Esophagus muscularis mucosa (tissue), 4 donors: ENCODE data around the gene ITPA. TPM values are rescaled to one million over a fixed set of nuclear protein-coding genes. Genes with fewer than 3 reads are reported as not detected.
A peak's percentile ranks its signal among the peaks of the same experiment; 100 is the strongest.

Experiments used
- DNase-seq: peaks from one replicate; pipeline ENCODE4 v3.0.0-alpha.2; 2017; ENCODE audit errors: extremely low spot score
- H3K27ac ChIP-seq, 4 donors: fragments of 200-600 bp; sonication (generic); replicated peaks in 1 of 4; 1 replicate in 3 of 4; 2 replicates in 1 of 4; pipeline ENCODE4 v1.5.1; 2016 to 2019; ENCODE audit warnings: mild to moderate bottlenecking in 1 of 4
- H3K27me3 ChIP-seq, 4 donors: fragments of 200-600 bp; sonication (generic); one replicate each; pipeline versions ENCODE4 v1.5.1 to v1.6.0; 2016 to 2019
- H3K36me3 ChIP-seq, 4 donors: fragments of 200-600 bp; sonication (generic); one replicate each; pipeline ENCODE4 v1.5.1; 2016 to 2019
- H3K4me1 ChIP-seq, 4 donors: fragments of 200-600 bp; sonication (generic); one replicate each; pipeline ENCODE4 v1.5.1; 2016 to 2019
- H3K4me3 ChIP-seq, 4 donors: fragments of 200-600 bp; sonication (generic); 1 replicate in 2 of 4; 2 replicates in 2 of 4; pipeline ENCODE4 v1.5.1; 2016 to 2019; ENCODE audit warnings: mild to moderate bottlenecking in 4 of 4, moderate library complexity in 1 of 4
- H3K9me3 ChIP-seq, 4 donors: fragments of 200-600 bp; sonication (generic); 1 replicate in 3 of 4; 2 replicates in 1 of 4; pipeline ENCODE4 v1.5.1; 2016 to 2019
- EP300 ChIP-seq: sonication (generic); formaldehyde crosslinking; IDR thresholded peaks from one replicate; pipeline ENCODE4 v1.6.1; 2017; ENCODE audit warnings: antibody characterized with exemption
- POLR2A ChIP-seq: fragments of 450-650 bp; IDR thresholded peaks from one replicate; pipeline ENCODE4 v1.6.1; 2017; ENCODE audit warnings: antibody characterized with exemption, moderate library complexity, mild to moderate bottlenecking, low read depth
- POLR2AphosphoS5 ChIP-seq, 2 donors: sonication (generic); formaldehyde crosslinking; IDR thresholded peaks; one replicate each; pipeline ENCODE4 v1.6.1; 2017; ENCODE audit warnings: antibody characterized with exemption in 2 of 2
- WGBS: methylation state at CpG from one replicate; pipeline ENCODE4 v1.1.5; 2018; 5-methylcytosine and 5-hydroxymethylcytosine counted together
- intact Hi-C: fragments of 100-400 bp; cut with DNase I; formaldehyde crosslinking; loops from one replicate; pipeline ENCODE4 v1.15.1; 2023
- total RNA-seq, 4 donors: library from RNA; depleted of rRNA; stranded (reverse); fragments of >200 nt; gene quantifications; one replicate each; pipeline versions ENCODE4 v1.1.0 to v1.2.1, GENCODE V29; 2016
- TF ChIP-seq, protein P1 (sequence below), 3 experiments: fragments of 200-600 bp in 2 of 3; fragments of 450-650 bp in 1 of 3; sonication (generic) in 2 of 3; IDR thresholded peaks; one replicate each; pipeline ENCODE4 v1.5.1; 2017 to 2019; ENCODE audit warnings: antibody characterized with exemption in 3 of 3, mild to moderate bottlenecking in 2 of 3, moderate library complexity in 1 of 3

The ITPA gene
- total RNA-seq, 4 donors from 2014 or later = 18.7 to 30.0 (median 27.8) TPM

DNA sequence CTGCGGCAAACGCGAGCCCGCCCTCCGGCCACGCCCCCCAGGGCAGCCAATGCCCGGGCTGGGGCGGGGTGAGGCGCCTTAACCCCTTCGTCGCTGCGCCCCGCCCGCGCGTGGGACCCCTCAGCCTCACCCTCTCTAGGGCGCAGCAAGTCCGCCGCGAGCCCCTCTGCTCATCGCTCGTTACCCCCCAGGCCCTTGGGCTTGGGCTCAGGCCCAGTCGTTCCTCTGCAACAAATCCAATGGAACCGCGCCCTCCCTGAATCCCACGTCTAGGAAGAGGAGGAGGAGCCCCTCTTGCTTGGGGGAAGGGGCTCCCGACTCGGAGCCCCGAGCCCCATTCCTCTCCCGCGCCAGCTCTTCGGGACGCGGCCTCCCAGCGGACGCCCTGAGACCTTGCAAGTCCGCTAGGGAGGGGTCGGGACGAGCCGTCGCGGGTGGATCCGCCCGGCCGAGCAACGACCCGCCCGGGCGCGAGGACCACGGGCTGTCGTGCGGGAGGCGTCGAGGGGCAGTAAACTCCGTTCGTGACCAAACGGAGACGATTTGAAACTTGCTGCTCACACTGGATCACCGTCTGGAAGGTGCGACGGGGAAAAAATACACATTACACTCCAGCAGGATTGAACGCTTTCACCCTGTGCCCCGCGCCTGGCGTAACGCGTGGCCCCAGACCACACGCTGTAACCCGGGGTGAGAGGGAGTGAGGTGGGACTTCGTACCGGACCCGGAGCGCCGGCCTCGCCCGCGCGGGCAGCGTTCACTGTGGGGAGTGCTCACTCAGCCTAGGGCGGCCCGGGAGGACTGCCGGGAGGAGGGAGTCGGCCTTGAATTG lies 35.5 kb upstream of the ITPA start:
- intact Hi-C loops = no loop called here
- Histone ChIP-seq H3K27me3 (peaks cover 0 to 10% (median 0%) of the 10 kb centered on the region in 4 donors), H3K27ac (peak overlapping the region; percentile 78 to 82 (median 80)), H3K9me3 (no peaks in the 10 kb centered on the region), H3K4me1 (peaks cover 13 to 33% (median 30%) of the 10 kb centered on the region in 4 donors), H3K36me3 (no peaks in the 10 kb centered on the region), H3K4me3 (peak overlapping the region; percentile 70 to 87 (median 73))
- WGBS = under 1% methylated on average over 43 of the region's 84 CpGs
- DNase-seq = no peak
- TF ChIP-seq, protein P1, sequence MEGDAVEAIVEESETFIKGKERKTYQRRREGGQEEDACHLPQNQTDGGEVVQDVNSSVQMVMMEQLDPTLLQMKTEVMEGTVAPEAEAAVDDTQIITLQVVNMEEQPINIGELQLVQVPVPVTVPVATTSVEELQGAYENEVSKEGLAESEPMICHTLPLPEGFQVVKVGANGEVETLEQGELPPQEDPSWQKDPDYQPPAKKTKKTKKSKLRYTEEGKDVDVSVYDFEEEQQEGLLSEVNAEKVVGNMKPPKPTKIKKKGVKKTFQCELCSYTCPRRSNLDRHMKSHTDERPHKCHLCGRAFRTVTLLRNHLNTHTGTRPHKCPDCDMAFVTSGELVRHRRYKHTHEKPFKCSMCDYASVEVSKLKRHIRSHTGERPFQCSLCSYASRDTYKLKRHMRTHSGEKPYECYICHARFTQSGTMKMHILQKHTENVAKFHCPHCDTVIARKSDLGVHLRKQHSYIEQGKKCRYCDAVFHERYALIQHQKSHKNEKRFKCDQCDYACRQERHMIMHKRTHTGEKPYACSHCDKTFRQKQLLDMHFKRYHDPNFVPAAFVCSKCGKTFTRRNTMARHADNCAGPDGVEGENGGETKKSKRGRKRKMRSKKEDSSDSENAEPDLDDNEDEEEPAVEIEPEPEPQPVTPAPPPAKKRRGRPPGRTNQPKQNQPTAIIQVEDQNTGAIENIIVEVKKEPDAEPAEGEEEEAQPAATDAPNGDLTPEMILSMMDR (IDR thresholded peaks at IDR 0.05) = peak in 1 of 3 experiments; percentile 35
- no peak for TF ChIP-seq POLR2A
- peak; percentile 52 to 65 for TF ChIP-seq POLR2AphosphoS5 (IDR thresholded peaks at IDR 0.05)
- no peak for TF ChIP-seq EP300

DNA sequence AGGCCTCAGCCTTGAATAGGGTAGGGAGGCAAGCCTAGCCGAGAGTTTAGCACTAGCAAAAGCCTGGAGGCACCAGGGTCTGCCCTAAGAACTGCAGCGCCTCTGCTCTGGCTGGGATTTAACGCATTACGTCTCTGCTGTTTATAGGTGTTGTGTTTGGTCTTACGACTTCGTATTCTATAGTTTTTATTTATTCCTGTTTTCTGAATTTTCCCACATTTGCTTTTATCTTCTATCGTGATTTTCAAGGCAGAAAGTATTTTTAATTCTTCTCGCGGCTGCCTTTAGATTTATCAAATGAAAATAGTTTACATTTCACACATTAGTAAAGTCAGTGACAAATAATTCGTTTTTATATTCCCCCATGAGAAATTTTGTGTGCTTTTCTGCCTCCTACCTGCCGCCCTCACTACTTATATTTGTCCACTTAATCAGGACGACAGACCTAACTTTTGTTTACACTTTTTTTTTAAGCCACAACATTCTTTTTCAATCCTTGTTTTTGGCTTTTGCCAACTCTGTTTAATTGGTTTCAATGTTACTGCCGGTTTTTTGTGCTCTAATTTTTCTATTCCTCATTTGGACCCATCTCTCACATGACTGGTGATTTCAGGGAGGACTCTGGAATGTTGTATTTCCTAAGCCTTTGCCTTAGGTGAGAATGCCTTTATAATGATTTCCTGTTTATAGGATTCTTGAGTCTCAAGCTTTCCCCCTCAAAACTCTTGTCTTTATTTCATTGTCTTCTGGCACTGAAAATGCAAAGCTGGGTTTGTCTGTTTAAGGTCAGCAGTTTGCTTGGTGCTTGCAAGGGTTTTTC lies 34.6 kb upstream of the ITPA start:
- H3K27me3 ChIP-seq = peaks cover 0 to 7% (median 0%) of the 10 kb centered on the region in 4 donors
- no peaks in the 10 kb centered on the region for H3K36me3 ChIP-seq
- no peaks in the 10 kb centered on the region for H3K9me3 ChIP-seq
- H3K4me3 ChIP-seq = peak overlapping the region; percentile 70 to 87 (median 73)
- 24% methylated on average over 13 of the region's 13 CpGs for WGBS
- H3K4me1 ChIP-seq = peaks cover 13 to 33% (median 30%) of the 10 kb centered on the region in 4 donors
- DNase-seq = no peak
- H3K27ac ChIP-seq = peak overlapping the region; percentile 78 to 82 (median 80)
- TF ChIP-seq EP300 (no peak), POLR2A (no peak), POLR2AphosphoS5 (IDR thresholded peaks at IDR 0.05) (no peak)
- TF ChIP-seq, protein P1 (IDR thresholded peaks at IDR 0.05) = no peak
- intact Hi-C loops = no loop called here

DNA sequence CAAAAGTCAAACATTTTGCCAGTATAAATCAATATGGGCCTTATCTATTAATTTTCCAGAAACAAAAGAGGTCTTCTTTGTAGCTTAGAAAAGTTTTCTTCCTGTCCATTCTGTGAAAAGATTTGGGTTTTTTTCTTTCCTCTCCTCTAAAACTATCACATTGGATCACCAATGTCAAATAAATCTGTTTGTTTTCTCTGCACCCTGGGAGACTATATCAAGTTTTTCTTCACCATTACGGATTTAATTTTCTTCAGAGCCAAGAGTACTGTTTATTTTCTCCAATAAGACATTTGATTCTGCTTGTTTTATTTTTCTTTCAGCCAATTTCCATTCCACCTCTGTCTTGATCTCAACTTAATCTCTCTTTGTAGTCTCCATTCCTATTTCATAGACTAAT lies 34.0 kb upstream of the ITPA start:
- peaks cover 13 to 33% (median 30%) of the 10 kb centered on the region in 4 donors for H3K4me1 ChIP-seq
- no peak for TF ChIP-seq POLR2AphosphoS5 (IDR thresholded peaks at IDR 0.05)
- TF ChIP-seq, protein P1 (IDR thresholded peaks at IDR 0.05) = no peak
- no peak for TF ChIP-seq EP300
- no peak for TF ChIP-seq POLR2A
- no peaks in the 10 kb centered on the region for H3K36me3 ChIP-seq
- no peak overlapping the region for H3K27ac ChIP-seq
- WGBS = 61% methylated on average over 1 of the region's 1 CpG
- intact Hi-C loops = no loop called here
- peaks cover 0 to 7% (median 0%) of the 10 kb centered on the region in 4 donors for H3K27me3 ChIP-seq
- H3K9me3 ChIP-seq = no peaks in the 10 kb centered on the region
- H3K4me3 ChIP-seq = peak overlapping the region in 3 of 4 donors; percentile 70 to 87 (median 74)
- DNase-seq = no peak

DNA sequence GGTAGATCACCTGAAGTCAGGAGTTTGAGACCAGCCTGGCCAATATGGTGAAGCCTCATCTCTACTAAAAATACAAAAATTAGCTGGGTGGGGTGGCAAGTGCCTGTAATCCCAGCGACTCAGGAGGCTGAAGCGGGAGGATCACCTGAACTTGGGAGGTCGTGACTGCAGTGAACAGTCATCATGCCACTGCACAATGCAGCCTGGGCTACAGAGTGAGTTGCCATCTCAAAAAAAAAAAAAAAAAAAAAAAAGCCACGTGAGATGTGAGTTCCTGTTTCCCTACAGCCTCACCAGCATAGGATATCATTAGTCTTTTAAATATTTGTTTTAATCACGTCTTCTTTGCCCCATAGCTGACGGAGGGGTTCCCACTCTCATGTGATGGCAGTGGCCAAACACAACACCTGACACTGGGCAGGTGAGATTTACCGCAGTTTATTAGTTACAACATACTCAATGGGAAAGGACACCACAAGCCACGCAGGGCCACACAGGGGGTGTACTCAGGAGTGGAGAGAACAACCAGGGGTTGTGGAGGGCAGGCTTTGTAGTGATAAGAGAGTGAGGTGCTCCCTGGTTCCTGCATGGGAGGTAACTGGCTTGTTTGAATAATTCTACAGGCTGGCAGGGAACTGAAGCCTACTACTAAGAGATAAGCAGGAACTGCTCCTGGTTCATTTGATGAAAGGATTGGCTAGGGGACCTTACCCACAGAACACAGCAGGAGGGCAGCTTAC lies 31.4 kb upstream of the ITPA start:
- no peak overlapping the region for H3K27ac ChIP-seq
- intact Hi-C loops = no loop called here
- H3K9me3 ChIP-seq = no peaks in the 10 kb centered on the region
- H3K36me3 ChIP-seq = no peaks in the 10 kb centered on the region
- peaks cover 8 to 24% (median 22%) of the 10 kb centered on the region in 4 donors for H3K4me1 ChIP-seq
- peaks cover 0 to 7% (median 0%) of the 10 kb centered on the region in 4 donors for H3K27me3 ChIP-seq
- 81% methylated on average over 8 of the region's 8 CpGs for WGBS
- H3K4me3 ChIP-seq = no peak overlapping the region
- no peak for DNase-seq
- TF ChIP-seq POLR2A (no peak), POLR2AphosphoS5 (IDR thresholded peaks at IDR 0.05) (no peak), EP300 (no peak)
- TF ChIP-seq, protein P1 (IDR thresholded peaks at IDR 0.05) = no peak
